SK-N-SH (cell line): ENCODE measurements around the gene MTHFS.

Experiments used
- CTCF ChIP-seq: fragments of 200-600 bp; sonication (generic); IDR thresholded peaks from 2 replicates; pipeline ENCODE4 v1.6.1; 2017; ENCODE audit warnings: antibody characterized with exemption, mild to moderate bottlenecking, moderate library complexity
- EP300 ChIP-seq, 2 experiments: IDR thresholded peaks; 2 replicates each; pipeline versions ENCODE4 v1.4.0 to v1.6.1; 2012; ENCODE audit warnings: borderline replicate concordance in 1 of 2, low read depth in 1 of 2, low read length in 1 of 2
- JUND ChIP-seq: IDR thresholded peaks from 2 replicates; pipeline ENCODE4 v1.4.0; 2012
- MAX ChIP-seq: IDR thresholded peaks from 2 replicates; pipeline ENCODE4 v1.4.0; 2012; ENCODE audit warnings: low read depth
- POLR2AphosphoS5 ChIP-seq: IDR thresholded peaks from 2 replicates; pipeline ENCODE4 v1.6.1; 2012; ENCODE audit warnings: low read depth, low read length
- SIN3A ChIP-seq: IDR thresholded peaks from 2 replicates; pipeline ENCODE4 v1.6.1; 2012; ENCODE audit warnings: low read depth, mild to moderate bottlenecking, low read length, moderate library complexity, borderline replicate concordance
- TAF1 ChIP-seq: IDR thresholded peaks from 2 replicates; pipeline ENCODE4 v1.6.1; 2012; ENCODE audit warnings: low read depth, mild to moderate bottlenecking, low read length, moderate library complexity, borderline replicate concordance
- TCF12 ChIP-seq: IDR thresholded peaks from 2 replicates; pipeline ENCODE4 v1.4.0; 2012
- USF2 ChIP-seq: fragments of 150-350 bp; IDR thresholded peaks from 2 replicates; pipeline ENCODE4 v1.6.1; 2017; ENCODE audit warnings: antibody characterized with exemption, low read length, low read depth, borderline replicate concordance
- ZBTB33 ChIP-seq: IDR thresholded peaks from 2 replicates; pipeline ENCODE4 v1.4.0; 2012; ENCODE audit warnings: low read depth, borderline replicate concordance

GRCh38 chr15:79943820-79944219, 47.0 kb upstream of the MTHFS start:
- TF ChIP-seq EP300 (IDR thresholded peaks at IDR 0.05; ENCODE audit: borderline replicate concordance in 1 of 2, low read depth in 1 of 2, low read length in 1 of 2) (no peak), TAF1 (no peak), CTCF (no peak), SIN3A (no peak), POLR2AphosphoS5 (no peak), MAX (no peak), ZBTB33 (no peak), JUND (no peak), USF2 (no peak), TCF12 (no peak)
